OCI-LY7 (cell line): ENCODE results near the gene ALKBH2.

Experiments
- CTCF ChIP-seq: fragments of 200-600 bp; sonication (generic); conservative IDR thresholded peaks from 2 replicates; pipeline ENCODE4 v1.5.1; 2014; ENCODE audit warnings: mild to moderate bottlenecking, antibody characterized with exemption, low read length, moderate library complexity, mixed read lengths
- EZH2phosphoT487 ChIP-seq: fragments of 200-600 bp; sonication (generic); IDR thresholded peaks from 2 replicates; pipeline ENCODE4 v1.6.1; 2018; ENCODE audit warnings: low read depth, borderline replicate concordance, mild to moderate bottlenecking, mixed run types, antibody characterized with exemption, low read length, moderate library complexity, mixed read lengths

GRCh38 chr12:109052097-109052413 lies 41.2 kb downstream of the ALKBH2 start:
- TF ChIP-seq CTCF, result no peak
- TF ChIP-seq EZH2phosphoT487, result no peak
